CD4-positive, alpha-beta T cell treated with Interleukin-17A for 1 hour (primary cell): ENCODE results near the gene NEURL3.
"Not testable (repeated sequence)": the region's sequence is repeated elsewhere in the genome, so short reads cannot be mapped to it uniquely, and the experiment has no call there.

ENCODE experiments used
- DNase-seq: peaks from one replicate; pipeline ENCODE4 v3.0.0-alpha.2; 2020

Gene NEURL3

DNA sequence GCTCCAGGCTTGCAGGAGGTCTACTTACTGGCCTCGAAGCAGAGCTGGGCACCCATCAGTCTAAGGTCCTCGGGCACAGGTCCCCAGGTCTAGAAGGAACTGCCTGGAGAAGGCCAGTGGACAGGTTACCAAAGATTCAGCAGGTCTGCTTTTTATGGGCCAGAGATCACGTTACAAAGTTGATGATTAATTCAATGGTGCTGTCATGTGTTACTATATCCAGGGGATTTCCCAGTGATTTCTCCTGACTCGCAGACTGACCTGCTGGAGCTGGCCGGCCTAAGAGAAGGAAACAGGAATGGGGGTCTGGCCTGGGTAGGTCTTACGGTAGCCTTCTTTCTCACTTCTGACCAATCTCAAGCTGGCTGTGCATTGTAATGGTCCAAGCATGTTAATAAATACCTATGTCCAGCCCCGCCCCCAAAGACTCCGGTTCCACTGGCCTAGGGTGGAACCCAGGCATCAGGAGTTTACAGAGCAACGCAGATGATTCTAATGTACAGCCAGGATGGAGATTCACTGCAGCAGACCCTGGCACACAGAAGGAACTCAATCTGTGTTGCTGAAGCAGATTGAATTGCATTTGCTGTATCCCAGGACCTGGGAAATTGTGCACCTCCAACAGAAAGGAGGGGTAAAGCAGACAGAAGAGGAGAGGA lies at the start of gene NEURL3:
NEURL3 (minus strand) TSS at position 127 of the 659 bp plus-strand sequence; CDS start at position 56, 71 bp downstream.
- no peak for DNase-seq

GRCh38 chr2:96554293-96555145 lies 49.4 kb upstream of the NEURL3 start:
- DNase-seq, result peak; percentile 77

DNA sequence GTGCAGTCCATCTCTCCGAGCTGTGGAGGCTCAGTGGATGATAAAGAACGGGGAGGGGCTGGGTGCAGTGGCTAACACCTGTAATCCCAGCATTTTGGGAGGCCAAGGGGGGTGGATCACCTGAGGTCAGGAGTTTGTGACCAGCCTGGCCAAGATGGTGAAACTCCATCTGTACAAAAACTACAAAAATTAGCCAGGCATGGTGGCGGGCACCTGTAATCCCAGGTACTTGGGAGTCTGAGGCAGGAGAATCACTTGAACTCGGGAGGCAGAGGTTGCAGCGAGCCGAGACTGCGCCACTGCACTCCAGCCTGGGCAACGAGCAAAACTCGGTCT lies 48.8 kb upstream of the NEURL3 start:
- not testable (repeated sequence) for DNase-seq

GRCh38 chr2:96553176-96553956 lies 48.2 kb upstream of the NEURL3 start:
- no peak for DNase-seq

GRCh38 chr2:96552315-96553175 lies 47.4 kb upstream of the NEURL3 start:
- DNase-seq, result no peak

GRCh38 chr2:96551605-96552314 lies 46.6 kb upstream of the NEURL3 start:
- no peak for DNase-seq

DNA sequence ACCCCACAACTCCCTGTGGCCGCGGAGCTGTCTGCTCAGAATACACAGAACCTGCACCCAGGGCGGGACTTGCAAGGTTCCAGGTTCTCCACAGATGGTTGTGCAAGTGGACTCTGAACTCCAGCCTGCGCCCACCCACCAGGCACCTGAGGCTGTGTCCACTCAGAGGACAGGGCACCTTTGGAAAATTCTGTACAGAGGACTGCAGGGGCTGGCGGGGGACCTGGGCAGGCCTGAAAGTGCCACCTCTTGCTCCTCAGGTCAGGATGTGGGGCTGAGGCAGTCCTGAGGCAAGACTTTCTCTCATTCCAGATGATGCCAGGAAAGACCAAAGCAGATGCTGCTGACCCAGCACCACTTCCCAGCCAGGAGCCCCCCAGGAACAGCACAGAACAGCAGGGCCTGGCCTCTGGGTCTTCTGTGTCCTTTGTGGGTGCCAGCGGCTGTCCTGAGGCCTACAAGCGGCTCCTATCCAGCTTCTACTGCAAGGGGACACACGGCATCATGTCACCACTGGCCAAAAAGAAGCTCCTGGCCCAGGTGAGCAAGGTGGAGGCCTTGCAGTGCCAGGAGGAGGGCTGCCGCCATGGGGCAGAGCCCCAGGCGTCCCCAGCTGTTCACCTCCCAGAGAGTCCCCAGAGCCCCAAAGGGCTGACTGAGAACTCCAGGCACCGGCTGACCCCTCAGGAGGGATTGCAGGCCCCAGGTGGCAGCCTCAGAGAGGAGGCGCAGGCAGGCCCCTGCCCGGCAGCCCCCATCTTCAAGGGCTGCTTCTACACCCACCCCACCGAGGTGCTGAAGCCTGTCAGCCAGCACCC lies 45.8 kb upstream of the NEURL3 start:
- no peak for DNase-seq

- DNase-seq, result no peak
These were observed 45.0 kb upstream of the NEURL3 start for GRCh38 chr2:96549967-96550786.

DNA sequence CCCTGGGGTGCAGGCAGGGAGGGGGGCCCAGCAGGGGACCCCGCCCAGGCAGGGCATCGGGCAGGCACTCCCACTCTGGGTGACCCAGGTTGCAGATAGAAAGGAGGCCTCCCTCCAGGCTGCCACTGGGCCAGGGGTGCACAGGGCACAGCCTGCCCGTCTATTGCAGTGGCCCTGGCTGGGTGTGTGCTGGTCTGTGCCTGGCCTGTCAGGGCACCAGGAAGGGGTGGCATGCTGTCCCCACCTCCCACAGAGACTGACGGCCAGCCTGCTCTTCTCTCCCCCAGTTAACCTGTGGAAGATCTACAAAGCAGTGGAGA lies 44.3 kb upstream of the NEURL3 start:
- no peak for DNase-seq

DNA sequence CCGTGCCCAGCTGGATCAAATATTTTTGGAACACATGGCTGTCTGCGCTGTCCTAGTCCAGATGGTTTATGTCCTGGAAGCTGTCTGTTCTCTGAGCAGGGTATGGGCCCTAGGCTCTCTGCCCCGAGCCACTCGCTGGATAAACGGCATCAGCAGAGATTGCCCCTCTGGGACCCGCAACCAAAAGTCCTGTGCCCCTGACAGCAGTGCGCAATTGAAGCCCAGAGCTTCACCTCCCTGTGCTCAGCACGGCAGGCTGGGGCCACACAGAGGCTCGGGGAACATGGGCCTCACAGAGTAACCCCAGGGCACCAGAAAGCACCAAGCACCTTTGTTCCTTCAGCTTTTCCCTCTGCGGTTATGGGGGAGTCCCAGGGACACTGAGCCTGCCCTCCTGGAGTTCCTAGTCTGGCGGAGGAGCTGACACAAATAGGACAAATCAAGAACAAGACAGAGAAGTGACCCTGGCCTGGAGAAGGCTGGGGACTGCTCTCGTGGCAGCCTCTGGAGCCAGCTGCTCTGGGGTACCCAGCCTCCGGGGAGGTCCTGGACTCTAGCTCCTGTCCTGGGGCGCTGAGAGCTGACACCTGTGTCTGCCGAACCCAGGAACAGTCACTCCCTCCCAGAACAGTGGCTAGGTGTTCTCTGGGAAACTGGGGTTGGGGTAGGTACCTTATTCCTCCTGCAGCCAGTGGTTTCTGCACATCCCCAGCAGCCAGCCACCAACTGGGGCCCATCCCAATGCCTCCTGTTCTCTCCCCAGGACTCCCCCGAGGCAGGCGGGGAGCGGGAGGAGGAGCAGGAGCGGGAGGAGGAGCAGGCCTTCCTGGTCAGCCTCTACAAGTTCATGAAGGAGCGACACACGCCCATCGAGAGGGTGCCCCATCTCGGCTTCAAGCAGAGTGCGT lies 43.7 kb upstream of the NEURL3 start:
- DNase-seq, result no peak

GRCh38 chr2:96547731-96548171 lies 42.6 kb upstream of the NEURL3 start:
- DNase-seq, result no peak

DNA sequence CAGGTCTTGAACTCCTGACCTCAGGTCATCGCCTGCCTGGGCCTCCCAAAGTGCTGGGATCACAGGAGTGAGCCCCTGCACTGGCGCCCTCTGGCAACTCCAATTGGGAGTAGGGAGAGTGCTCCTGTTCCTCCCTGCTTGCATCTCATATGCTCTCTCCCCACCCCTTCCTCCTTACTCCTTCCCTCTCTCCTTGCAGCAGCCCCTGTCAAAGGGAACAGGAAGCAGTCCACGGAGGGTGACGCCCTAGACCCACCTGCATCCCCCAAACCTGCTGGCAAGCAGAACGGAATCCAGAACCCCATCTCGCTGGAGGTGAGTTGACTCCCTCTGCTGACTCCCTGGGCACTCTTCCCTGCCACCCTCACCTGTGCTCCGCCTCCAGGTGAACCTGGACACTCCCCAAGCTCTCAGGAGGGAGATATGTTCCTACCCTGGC lies 42.1 kb upstream of the NEURL3 start:
- no peak for DNase-seq

GRCh38 chr2:96546797-96547196 lies 41.6 kb upstream of the NEURL3 start:
- peak; percentile 53 for DNase-seq

DNA sequence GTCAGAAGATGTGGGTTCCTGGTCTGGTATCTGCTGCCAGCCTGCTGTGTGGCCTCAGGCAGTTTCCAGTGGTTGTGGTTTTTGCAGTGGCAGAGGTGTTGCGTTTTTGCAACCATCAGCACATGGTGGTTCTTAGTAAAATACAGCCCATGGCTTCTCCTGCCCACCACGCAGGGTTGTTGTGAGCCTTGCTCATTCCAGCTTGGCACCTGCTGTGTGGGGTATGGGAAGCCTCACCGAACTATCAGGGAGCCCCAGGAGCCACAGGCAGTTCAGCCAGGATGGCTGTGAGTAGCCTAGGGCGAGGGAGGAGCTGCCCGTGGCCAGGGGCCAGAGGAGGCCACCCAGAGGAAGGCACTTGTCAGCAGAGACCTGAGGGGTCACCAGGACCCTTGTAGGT lies 41.2 kb upstream of the NEURL3 start:
- DNase-seq, result peak; percentile 43

DNA sequence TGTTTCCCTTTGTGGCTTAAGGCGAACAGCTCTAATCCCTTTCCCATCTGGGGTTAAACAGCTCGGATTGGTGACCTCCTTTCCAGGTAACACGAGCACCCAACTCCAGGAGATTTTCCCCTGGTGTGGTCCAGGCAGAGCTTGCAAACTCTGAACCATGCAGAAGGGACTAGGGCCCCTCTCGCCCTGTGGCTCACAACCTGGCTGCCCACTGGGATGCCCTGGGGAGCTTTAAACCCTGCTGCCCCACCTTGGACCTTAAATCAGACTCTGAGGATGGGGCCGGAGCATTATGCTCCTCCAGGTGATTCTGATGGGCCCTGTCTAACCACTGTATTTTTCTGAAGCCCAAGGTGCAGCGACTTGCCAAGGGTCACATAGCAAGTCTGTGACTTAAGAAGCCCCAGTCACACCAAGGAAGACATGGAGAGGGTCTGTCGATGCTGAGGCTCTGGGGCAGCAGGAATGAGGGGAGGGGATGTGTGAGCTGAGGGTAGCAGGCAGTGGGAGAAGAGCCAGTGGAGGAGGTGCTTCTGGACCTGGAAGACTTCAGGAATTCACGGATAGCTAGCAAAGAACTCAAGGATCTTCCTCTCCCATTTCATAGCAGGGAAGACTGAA lies 37.3 kb upstream of the NEURL3 start:
- DNase-seq, result no peak

DNA sequence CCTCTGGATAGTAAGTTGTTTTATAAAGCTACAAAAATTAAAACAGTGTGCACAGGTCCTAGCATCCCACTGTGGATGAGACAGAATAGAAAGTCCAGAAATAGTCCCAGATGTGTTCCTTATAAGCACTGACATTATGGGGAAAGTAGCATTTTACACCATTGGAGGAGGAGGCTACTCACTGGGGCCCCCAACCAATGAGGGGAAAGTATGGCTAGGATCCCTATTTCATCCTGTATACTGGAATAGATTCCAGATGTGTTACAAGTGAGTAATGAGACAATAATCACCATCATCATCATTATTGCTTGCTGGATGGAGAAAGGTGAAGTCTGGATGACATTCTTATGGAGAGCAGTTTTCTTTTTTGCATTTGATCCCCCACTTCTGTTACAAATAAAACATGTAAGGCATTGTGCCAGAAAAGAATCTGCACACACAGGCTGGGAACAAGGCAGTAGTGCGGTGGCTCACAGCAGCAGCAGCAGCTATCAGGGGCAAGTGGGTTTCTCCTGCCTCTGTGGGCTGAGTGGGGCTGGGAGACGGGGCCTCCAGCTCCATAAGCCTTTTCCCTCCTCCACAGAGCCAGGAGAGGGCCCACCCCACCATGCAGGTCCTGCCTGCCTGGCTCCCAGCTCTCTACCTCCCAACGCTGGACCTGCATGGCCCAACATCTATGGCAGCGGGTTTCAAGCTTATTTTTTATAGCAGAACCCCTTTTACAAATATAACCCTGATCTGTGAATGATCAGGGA lies 36.4 kb upstream of the NEURL3 start:
- DNase-seq, result no peak

- no peak for DNase-seq
These were observed 35.0 kb upstream of the NEURL3 start for GRCh38 chr2:96540136-96540535.
